Suppressor macrophage treated with lipopolysaccharide for 4 hours (primary cell): ENCODE data around the gene ETS1.

Experiments
- DNase-seq: peaks from one replicate; pipeline ENCODE4 v3.0.0-alpha.2; 2020

The ETS1 gene

DNA sequence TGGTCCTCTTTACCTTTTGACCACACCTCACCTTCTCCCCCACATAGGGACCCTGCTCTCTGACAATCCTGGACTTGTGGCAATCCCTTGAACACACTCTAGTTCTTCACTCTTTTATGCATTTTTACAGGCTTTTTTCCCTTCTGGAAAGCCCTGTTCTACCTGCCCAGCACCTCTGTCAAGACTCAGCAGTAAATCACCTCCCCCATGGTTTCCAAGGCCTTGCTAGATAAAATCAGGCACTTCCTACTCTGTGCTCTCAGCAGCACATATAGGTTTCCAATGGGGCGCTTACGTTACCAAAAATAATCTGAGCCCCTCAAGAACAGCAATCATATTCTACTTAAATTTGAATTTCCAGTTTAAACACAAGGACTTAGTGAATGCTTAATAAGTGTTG lies 53.9 kb downstream of the ETS1 start:
- no peak for DNase-seq

DNA sequence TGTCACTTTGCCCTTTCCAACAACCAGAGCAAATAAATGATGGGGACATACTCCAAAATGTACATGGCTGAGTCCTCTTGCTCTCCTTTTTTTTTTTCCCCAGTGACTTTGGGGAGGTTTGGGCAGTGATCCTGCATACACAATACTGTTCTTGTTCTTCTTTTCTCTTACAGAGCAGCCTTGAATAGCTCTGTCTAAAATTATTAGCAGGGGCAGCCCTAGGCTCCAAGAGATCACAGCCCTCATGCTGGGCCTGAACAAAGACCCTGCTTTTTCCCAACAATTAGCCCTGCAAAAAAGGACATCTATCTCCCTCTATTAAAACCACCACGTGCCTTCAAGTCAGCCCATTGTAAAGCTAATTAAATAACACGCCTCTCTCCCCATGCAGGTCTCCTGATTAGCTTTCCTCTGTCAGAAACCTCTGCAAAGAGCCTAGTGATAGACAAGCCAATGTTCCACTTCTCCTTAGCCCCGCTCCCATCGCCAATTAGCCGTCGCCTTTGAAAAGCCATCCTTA lies 54.7 kb downstream of the ETS1 start:
- DNase-seq: no peak

GRCh38 chr11:128532016-128532571 lies 55.3 kb downstream of the ETS1 start:
- DNase-seq: no peak

DNA sequence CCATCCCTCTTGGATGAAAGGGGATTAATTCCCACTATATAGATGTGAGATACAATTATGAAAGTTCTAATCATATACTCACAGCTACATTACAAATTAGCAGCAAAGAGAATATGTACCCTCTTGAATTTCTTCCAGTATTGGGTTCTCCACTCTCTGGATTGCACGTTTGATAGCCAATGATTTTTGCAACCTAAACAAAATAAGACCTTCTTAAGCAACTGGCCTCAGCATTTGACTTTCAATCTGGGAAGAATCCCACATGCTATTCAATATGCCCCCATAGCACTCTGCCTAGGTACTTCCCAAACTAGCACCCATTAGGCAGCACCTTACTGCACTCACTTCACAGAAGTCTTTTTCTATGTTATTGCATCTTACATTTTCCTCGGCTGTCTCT lies 55.8 kb downstream of the ETS1 start:
- DNase-seq: no peak

DNA sequence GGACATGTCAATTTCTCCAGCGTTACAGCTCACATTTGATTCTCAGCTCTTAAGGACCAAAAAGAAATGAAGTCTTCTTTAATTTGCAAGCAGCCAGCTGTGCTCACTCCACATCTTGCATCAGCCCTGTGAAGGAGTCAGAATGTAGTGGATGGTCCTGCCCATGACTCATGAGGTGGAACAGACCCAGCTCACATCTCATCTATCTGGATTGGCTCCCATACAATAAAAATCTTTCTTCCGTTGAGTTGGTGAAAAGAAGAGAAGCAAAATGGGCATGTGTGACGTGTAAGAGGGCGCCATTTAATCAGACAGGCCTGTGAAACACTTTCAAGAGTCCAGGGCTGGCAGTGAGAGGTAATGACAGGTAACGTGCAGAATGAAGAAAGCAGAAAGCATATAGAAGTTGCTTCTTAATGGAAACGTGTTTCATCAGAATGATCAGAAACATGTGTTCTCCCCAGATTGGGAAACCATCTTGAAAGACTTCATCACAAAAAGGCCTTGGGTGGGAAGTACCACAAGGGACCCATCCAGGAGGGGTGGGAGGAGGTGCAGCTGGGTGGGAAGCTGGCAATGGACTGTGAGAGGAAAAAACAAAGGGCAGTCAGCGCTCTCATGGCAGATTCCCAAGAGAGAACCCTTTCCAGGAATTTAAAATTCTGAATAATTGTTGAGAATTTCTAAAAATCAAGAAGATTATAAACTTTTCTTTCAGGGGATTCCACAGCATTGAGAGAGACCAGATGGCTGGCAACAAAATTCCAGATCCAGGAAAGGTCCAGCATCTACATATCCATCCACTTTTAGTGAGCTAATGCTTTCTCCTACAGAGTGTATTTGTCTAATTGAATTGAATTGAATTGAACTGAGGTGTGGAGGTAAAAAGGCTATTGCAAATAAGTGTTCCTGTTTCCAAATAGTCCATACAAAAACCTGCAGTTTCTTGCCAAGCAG lies 57.0 kb downstream of the ETS1 start:
- DNase-seq: no peak

DNA sequence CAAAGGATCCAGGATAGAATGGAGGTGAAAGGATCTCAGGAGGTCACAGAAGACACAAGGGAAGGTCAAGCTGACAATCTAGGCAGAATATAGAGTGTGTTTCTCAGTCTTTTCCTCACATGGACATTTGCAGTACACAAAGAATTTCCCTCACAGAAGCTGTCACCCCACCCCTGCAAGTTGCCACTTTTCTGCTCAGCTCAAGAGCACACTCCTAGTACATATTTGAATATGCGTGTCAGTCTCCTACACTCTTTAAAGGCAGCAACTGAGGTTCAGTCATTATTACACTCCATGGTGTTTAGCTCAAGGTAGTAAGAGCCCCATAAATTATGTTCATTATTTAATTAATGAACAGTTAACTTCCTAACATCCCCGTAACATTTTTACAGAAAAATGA lies 59.1 kb downstream of the ETS1 start:
- DNase-seq: no peak

GRCh38 chr11:128527046-128527445 lies 60.3 kb downstream of the ETS1 start:
- DNase-seq: no peak

DNA sequence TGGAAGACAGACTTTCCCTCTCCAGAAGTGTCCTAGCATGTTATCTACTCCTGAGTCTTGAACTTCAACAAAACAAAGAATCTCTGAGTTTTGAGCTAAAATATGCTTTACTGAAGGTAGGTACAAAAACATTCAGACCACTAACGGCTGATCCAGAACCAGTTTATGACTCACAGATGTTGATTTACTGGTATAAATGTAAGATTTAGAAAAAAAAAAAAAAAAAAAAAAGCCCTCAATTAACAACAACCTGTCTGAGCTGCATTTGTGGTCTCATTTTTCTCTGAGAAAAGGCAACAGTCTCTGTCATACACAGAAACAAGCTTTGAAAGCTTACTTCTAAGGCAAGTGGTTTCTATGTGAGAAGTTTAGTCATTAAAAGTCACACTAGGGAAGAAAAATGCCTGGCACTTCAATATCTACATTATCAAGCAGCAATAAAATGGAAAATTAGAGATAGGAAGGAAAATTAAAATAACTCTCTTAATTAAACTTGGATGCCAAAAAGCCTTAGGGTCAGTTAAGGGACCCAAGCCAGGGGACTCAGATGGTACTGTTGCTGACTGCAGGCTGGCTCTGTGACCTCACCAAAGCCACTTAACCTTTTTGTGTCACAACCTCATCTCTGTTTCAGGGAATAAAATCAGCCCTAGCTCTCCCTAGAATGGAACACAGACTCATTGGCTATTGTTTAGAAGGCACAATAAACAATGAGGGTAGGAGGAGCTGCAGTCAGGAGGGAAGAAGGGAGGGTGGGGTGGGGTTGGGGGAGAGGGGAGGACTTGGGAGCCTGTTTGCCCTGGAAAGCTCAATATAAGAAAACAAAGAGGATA lies 61.7 kb downstream of the ETS1 start:
- no peak for DNase-seq

- peak; percentile 9 for DNase-seq
These were observed 63.2 kb downstream of the ETS1 start for GRCh38 chr11:128524172-128524571.

GRCh38 chr11:128523641-128524040 lies 63.7 kb downstream of the ETS1 start:
- DNase-seq: peak; percentile 63

- DNase-seq: peak; percentile 72
These were observed 64.3 kb downstream of the ETS1 start for GRCh38 chr11:128522943-128523518.

DNA sequence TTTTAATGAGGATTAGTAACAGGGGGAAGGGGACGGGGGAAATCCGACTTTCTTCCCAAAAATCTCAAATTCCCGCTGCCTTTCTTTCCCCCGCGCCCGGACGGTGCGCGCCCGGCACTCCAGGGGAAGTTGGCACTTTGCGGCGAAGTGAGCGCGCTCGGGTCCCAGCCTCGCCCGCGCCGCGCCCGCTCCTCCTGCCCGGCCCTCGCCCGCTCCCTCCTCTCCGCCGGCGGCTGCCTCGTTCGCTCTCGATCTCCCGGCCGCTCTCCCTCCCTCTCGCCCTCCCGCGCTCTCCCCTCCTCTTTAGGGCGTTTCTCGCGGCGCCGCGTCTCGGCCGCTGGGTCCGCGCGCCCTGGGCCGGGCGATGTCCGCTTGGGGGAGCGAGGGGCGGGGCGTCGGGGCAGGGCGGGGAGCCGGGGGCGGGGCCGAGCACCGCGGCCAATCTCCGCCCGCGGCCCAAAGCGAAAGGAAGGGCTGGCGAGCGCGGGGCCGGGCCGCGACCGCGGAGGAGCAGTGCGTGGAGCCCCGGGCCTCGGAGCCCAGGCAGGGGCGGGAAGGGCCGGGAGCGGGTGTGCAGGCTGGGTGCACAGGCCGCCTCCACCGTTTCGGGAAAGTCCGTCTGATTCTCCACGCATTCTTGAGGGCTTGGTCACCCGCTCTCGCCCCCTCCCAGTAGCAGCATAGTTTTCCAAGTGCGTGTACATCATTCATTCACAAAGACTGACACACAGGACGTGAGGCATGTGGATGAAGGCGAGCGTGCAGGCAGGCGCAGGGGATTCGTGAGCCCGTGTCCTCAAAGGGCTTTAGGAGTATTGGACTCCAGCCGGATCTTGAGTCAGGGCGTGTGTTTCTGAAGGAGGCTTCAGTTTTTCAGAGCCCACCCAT lies 65.1 kb downstream of the ETS1 start:
- peak; percentile 95 for DNase-seq

DNA sequence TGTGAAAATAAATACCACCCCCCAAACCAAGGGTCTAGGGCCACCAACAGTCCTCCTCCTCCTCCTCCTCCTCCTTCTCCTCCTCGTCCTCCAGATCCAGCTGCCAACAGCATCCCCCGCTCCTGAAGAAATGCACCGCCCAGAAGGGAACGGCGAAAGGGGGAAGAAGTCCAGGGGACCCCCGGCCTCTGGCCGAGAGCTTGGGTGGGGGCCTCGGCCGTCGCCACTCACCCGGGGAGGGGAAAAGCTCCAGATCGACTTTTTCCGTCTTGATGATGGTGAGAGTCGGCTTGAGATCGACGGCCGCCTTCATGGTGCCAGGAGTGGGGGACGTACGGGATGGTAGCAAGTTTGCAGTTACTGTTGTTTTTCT lies 65.7 kb downstream of the ETS1 start:
- no peak for DNase-seq

- DNase-seq: no peak
These were observed 66.3 kb downstream of the ETS1 start for GRCh38 chr11:128520888-128521681.

DNA sequence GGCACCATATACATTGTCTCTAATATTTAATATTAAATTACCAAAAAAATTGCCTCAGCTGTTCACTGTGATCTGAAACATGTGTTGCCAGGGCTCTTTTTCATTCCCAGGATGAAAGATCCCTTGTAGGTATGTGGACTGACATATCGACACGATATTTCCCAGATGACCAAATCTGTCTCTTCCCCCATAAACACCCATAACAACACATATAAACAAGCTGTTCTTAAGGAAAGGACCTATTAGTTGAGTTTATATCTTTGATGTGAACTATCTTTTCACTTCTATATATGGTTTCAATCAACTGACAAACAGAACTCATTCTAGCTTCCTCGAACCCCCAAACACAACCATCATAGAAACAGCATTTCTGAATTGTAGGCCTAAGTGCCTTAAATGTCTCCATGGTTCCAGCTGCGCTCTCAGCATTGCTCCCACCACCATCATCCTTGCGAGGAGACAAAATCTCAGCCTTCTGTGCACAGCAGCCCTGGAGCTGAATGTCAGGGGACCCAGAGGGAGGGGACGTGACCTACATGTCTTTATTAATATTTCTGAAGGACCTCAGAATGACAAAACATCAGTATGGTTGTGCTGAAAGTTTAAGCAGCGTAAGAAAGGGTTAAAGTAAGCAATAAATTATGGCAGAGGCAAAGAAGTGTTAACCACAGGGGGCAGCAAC lies 67.0 kb downstream of the ETS1 start:
- DNase-seq: no peak

DNA sequence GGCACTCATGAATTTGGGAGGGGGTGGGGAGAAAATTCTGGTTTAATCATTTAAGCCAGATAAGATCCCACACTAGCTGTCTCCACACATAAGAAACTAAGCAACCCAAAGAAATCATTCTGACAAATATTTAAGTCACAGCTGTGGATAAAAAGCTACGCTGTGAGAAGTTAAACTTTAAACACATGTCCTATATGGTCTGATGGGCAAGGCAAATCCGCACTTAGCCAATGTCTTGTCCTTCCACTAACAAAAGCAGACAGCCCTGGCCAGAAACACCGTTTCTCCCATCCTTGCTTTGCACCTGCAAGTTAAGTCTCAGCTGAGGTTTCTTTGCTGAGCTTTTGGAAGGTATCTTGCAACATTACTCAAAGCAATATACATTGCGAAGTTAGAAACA lies 68.0 kb downstream of the ETS1 start:
- DNase-seq: no peak

DNA sequence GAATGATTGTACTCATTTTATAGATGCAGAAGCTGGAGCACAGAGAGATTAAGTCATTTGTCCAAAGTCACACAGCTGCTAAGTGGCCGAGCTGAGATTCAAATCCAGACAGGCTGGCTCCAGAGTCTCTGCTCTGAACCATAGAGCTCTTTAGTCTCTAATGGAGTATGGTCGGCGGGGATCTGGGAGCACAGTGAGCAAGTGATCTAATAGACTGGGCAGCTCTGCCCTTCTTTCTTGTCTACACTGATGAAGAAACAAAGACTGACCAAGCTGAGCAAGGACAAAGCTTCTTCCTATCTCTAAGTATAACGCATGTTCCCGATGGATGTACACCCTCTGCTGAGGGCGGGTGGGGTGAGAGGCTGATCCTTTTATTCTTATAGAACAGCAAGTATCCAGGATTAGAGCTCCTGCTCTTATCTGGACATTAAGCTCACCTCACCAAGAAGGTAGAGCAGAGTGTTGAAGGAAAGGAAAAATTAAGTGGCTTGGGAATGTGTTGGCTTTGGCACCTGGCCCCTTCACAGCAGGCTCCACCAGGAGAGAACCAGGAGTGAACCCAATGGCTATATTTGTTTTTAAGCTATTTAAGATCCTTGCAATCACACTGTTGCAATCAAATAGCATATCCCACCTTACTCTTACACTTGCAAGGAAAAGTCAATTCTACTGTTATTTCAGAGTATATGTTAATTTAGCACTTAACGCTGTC lies 68.7 kb downstream of the ETS1 start:
- DNase-seq: no peak

- DNase-seq: no peak
These were observed 69.7 kb downstream of the ETS1 start for GRCh38 chr11:128517451-128518230.

DNA sequence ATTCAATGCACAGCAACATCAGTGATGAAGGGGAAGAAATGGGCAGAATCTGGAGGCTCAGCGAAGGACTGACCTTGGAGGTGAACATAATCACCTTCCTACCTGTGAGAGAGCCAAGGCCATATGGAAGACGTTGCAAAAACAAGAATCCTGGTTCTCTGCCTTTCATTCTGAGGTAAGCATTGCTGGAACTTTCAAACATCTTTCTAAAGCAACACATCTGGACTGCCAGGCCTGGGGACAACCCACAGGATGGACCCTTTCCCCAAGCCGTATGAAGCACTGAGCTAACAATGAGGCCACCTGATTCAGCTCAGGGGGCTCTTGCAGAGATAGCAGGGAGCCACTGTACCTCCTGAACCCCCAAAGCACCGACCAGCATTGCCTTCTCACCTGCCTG lies 70.5 kb downstream of the ETS1 start:
- no peak for DNase-seq
